Mucosa of stomach (tissue), 1 donor: ENCODE measurements around the gene TMEM52.

Experiments used
- H3K27me3 ChIP-seq: one replicate; pipeline ENCODE4 v1.7.0; 2013; ENCODE audit warnings: mild to moderate bottlenecking, low read length; ENCODE audit not compliant: control insufficient read depth, insufficient read depth
- H3K36me3 ChIP-seq: one replicate; pipeline ENCODE4 v1.7.0; 2013; ENCODE audit warnings: low read length; ENCODE audit not compliant: control insufficient read depth, insufficient read depth
- H3K4me1 ChIP-seq: one replicate; pipeline ENCODE4 v1.7.0; 2013; ENCODE audit warnings: mild to moderate bottlenecking, low read length; ENCODE audit not compliant: control insufficient read depth, insufficient read depth
- H3K4me3 ChIP-seq: one replicate; pipeline ENCODE4 v1.7.0; 2013; ENCODE audit warnings: low read length
- H3K9ac ChIP-seq: one replicate; pipeline ENCODE4 v1.7.0; 2013; ENCODE audit warnings: mild to moderate bottlenecking, low read length, moderate library complexity
- H3K9me3 ChIP-seq: one replicate; pipeline ENCODE4 v1.7.0; 2013; ENCODE audit warnings: mild to moderate bottlenecking, low read length, moderate library complexity; ENCODE audit not compliant: control insufficient read depth
- donor health status: Pancreatic carcinoma.

The TMEM52 gene

GRCh38 chr1:1879942-1880341 lies 39.1 kb downstream of the TMEM52 start:
- Histone ChIP-seq H3K27me3 (no peaks in the 10 kb centered on the region), H3K36me3 (peaks cover 7% of the 10 kb centered on the region), H3K9ac (no peak overlapping the region), H3K4me3 (no peak overlapping the region), H3K9me3 (no peaks in the 10 kb centered on the region), H3K4me1 (peaks cover 32% of the 10 kb centered on the region)

DNA sequence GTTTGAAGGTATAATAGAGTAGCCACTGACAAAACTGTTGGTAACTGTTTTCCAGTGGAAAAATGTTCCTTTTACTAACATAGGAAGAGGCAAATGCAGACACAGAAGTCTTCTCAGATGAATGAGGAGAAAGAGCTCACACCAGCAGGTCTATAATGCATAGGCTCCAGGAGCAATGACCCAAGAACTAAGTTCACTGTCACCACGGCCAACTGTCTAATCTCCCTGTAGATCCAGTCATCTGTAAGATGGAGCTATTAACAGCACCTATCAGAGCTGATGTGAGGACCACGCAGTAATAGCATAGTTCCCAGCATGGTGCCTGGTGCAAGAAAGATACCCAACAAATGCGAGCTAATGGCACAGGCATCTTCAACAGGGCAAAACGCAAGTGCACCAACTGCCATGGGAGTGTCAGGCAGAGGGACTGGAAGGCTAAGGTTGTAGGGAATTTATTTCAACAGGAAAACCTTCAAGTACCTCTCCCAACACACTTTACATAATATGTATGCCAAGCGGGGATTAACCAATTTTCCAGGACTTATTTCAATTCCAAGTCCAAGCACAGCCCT lies 41.1 kb downstream of the TMEM52 start:
- H3K27me3 ChIP-seq = no peaks in the 10 kb centered on the region

DNA sequence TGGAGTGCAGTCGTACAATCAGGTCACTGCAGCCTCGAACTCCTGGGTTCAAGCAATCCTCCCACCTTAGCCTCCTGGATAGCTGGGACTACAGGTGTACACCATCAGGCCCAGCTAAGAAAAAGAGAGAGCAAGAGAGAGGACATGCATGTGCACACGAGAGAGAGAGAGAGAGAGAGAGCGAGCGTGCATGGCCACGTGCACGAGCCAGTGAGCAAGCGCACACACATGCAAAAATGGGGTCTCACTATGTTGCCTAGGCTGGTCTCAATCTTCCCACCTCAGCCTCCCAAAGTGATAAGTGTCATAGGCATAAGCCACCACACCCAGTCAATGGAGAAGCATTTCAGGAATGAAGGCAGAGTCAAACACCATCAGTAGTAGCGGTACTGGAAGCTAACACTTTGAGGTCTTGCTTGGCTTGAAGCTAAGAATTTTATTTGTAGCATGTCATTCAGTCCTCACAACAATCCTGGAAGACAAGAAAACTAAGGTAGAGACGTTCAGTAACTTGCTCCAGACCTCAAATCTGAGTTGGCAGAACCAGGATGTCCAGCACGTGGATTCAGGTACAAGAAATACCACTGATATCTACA lies 42.6 kb downstream of the TMEM52 start:
- Histone ChIP-seq H3K4me1 (peaks cover 25% of the 10 kb centered on the region), H3K9ac (no peak overlapping the region), H3K4me3 (no peak overlapping the region), H3K27me3 (no peaks in the 10 kb centered on the region), H3K9me3 (no peaks in the 10 kb centered on the region), H3K36me3 (peaks cover 11% of the 10 kb centered on the region)

More for the DNA sequence above, 41.1 kb downstream of the TMEM52 start:
- no peak overlapping the region for H3K4me3 ChIP-seq
- no peaks in the 10 kb centered on the region for H3K9me3 ChIP-seq
- peaks cover 33% of the 10 kb centered on the region for H3K4me1 ChIP-seq
- H3K36me3 ChIP-seq = peaks cover 11% of the 10 kb centered on the region
- H3K9ac ChIP-seq = no peak overlapping the region

- Histone ChIP-seq H3K4me3 (no peak overlapping the region), H3K9me3 (no peaks in the 10 kb centered on the region), H3K27me3 (no peaks in the 10 kb centered on the region), H3K9ac (no peak overlapping the region), H3K36me3 (peaks cover 11% of the 10 kb centered on the region), H3K4me1 (peaks cover 20% of the 10 kb centered on the region)
Measured at GRCh38 chr1:1875932-1876331, 43.1 kb downstream of the TMEM52 start.

DNA sequence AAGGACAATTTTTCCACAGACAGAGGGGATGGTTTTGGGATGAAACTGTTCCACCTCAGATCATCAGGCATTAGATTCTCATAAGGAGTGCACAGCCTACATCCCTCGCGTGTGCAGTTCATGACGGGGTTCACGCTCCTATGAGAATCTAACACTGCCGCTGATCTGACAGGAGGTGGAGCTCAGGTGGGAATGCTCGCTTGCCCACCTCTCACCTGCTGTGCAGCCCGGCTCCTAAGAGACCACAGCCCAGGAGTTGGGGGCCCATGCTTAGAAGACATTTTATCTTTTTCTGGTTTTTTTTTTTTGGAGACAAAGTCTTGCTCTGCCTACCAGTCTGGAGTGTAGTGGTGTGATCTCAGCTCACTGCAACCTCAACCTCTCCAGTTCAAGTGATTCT lies 44.2 kb downstream of the TMEM52 start:
- H3K9me3 ChIP-seq = no peaks in the 10 kb centered on the region
- H3K4me1 ChIP-seq = peaks cover 14% of the 10 kb centered on the region
- no peaks in the 10 kb centered on the region for H3K27me3 ChIP-seq
- no peak overlapping the region for H3K4me3 ChIP-seq
- no peak overlapping the region for H3K9ac ChIP-seq
- H3K36me3 ChIP-seq = peaks cover 11% of the 10 kb centered on the region

GRCh38 chr1:1873186-1873585 lies 45.9 kb downstream of the TMEM52 start:
- Histone ChIP-seq H3K9ac (no peak overlapping the region), H3K4me1 (peaks cover 18% of the 10 kb centered on the region), H3K36me3 (peaks cover 4% of the 10 kb centered on the region), H3K4me3 (no peak overlapping the region), H3K27me3 (no peaks in the 10 kb centered on the region), H3K9me3 (no peaks in the 10 kb centered on the region)

- H3K27me3 ChIP-seq = no peaks in the 10 kb centered on the region
- peaks cover 18% of the 10 kb centered on the region for H3K4me1 ChIP-seq
- no peak overlapping the region for H3K9ac ChIP-seq
- no peak overlapping the region for H3K4me3 ChIP-seq
- no peaks in the 10 kb centered on the region for H3K9me3 ChIP-seq
- peaks cover 4% of the 10 kb centered on the region for H3K36me3 ChIP-seq
Measured at GRCh38 chr1:1872329-1872994, 46.6 kb downstream of the TMEM52 start.

DNA sequence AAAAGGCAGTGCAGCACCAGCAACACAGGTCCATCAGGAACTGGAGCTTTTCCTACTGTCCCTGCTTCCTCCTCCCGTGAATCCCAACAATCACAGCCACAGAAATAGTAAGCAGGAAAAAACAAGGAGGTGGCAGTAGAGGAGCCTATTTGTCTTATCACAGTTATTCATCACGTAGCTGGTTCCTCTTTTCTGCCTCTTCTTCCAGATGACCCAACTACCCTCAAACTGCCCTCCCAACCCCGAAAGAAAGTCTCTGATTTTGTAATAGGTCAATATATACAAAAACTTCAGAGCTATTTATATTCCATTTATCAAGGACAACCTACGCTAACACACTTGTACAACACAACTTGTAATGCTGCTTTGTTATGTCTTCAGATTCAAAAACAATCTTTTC lies 49.6 kb downstream of the TMEM52 start:
- Histone ChIP-seq H3K9ac (no peak overlapping the region), H3K9me3 (no peaks in the 10 kb centered on the region), H3K36me3 (peaks cover 4% of the 10 kb centered on the region), H3K4me1 (peaks cover 18% of the 10 kb centered on the region), H3K4me3 (no peak overlapping the region), H3K27me3 (no peaks in the 10 kb centered on the region)
